HG03565 (cell line): ENCODE measurements around the gene CNTNAP1.
A peak's percentile ranks its signal among the peaks of the same experiment; 100 is the strongest.

ENCODE experiments used
- ATAC-seq: cut with Tn5 transposase; IDR thresholded peaks from one replicate; pipeline ENCODE4 v1.9.1; 2021; ENCODE audit warnings: mild to moderate bottlenecking, moderate library complexity; ENCODE audit not compliant: unreplicated experiment

CNTNAP1 gene

GRCh38 chr17:42683407-42684034, 1.2 kb downstream of the CNTNAP1 start:
- no peak for ATAC-seq

DNA sequence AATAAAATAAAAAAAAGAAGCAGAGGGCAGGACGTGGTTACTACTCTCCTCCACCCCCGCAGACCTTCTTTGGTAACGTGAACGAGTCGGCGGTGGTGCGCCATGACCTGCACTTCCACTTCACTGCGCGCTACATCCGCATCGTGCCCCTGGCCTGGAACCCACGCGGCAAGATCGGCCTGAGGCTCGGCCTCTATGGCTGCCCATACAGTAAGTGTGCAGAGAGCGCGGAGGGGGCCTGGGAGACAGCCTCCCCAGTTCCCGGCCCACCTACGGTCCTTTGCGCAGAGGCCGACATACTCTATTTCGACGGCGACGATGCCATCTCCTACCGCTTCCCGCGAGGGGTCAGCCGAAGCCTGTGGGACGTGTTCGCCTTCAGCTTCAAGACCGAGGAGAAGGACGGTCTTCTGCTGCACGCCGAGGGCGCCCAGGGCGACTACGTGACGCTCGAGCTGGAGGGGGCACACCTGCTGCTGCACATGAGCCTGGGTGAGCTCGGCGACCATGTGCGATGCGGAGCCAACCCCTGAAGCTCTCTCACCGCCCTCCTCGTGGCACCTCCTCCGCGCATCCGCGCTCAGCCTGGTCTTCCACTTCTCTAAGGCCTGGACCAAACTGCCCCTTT, 2.7 kb downstream of the CNTNAP1 start:
- no peak for ATAC-seq

DNA sequence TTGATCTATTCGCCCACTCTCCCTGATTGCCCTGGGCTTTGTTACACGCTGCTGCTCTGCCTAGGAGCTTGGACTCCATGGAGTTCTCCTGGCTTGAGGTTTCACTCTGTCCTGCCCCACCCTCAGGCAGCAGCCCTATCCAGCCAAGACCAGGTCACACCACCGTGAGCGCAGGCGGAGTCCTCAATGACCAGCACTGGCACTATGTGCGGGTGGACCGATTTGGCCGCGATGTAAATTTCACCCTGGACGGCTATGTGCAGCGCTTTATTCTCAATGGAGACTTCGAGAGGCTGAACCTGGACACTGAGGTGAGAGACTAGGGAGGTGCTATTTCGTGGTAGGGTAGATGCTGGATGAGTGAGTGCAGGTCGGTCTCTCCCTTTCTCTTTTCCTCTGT, 3.5 kb downstream of the CNTNAP1 start:
- no peak for ATAC-seq

DNA sequence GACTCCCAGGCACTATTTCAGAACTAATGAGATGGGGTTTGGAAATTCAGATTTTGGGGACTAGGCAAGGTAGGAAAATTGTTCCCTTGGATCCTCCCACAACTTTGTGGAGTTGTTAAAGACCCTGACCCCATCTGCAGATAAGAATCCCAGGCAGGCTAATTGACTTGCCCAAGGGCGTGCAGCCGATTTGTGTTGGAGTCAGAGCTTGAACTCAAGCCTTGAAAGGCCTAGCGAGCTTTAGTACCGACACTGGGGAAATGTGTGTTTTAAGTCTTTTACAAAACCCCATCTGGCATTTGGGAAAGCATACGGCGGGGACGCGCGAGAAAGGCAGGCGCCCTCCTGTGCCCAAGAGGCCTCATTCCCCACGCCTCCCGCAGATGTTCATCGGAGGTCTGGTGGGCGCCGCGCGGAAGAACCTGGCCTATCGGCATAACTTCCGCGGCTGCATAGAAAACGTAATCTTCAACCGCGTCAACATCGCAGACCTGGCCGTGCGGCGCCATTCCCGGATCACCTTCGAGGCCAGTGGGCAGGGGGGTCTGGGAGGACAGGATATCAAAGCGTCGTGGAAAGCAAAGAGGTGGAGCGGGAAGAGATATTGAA, 4.3 kb downstream of the CNTNAP1 start:
- ATAC-seq, result no peak

DNA sequence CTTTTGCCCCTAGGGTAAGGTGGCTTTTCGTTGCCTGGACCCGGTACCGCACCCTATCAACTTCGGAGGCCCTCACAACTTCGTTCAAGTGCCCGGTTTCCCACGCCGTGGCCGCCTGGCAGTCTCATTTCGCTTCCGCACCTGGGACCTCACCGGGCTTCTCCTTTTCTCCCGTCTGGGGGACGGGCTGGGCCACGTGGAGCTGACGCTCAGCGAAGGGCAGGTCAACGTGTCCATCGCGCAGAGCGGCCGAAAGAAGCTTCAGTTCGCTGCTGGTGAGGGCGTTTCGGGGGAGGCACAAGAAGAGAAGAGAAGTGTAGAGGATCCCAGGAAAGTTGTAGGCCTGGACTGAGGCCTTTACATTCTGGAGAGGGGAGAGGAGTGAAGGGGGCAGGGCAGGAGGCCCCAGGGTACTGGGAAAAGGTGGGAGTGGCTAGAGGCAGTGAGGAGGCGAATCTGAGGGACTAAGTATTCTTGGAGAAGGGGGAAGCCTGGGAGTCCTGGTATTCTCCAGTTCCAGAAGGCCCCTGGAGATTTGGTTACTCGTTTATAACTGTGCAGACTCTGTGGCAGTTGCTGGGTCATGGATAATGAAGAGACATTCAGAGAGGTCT, 5.5 kb downstream of the CNTNAP1 start:
- ATAC-seq, result no peak

- ATAC-seq, result no peak
Measured at GRCh38 chr17:42690596-42690995, 8.3 kb downstream of the CNTNAP1 start.

GRCh38 chr17:42691021-42691545, 8.8 kb downstream of the CNTNAP1 start:
- ATAC-seq, result no peak

GRCh38 chr17:42692489-42692888, 10.2 kb downstream of the CNTNAP1 start:
- no peak for ATAC-seq

DNA sequence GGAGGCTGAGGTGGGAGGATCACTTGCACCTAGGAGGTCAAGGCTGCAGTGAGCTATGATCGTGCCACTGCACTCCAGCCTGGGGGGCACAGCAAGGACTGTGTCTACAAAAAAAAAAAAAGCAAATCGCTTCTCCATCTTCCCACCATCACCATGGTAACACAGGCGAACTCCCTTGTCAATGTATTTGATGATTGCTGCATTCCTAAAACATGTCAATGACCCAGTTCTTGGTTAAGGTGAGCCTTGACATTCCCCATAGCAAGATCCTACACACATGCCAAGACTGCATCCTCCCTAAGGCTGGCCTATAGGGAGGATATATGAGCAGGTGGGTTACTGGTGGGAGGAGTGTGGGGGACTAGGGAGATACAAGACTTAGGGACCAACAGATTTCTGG, 12.2 kb downstream of the CNTNAP1 start:
- no peak for ATAC-seq

DNA sequence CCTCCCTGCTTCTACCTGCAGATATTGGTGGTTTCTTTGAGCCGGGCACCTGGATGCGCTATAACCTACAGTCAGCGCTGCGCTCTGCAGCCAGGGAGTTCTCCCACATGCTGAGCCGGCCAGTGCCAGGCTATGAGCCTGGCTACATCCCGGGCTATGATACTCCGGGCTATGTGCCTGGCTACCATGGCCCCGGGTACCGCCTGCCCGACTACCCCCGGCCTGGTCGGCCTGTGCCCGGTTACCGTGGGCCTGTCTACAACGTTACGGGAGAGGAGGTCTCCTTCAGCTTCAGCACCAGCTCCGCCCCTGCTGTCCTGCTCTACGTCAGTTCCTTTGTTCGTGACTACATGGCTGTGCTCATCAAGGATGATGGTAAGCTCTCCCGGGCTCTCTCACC, 13.2 kb downstream of the CNTNAP1 start:
- no peak for ATAC-seq

DNA sequence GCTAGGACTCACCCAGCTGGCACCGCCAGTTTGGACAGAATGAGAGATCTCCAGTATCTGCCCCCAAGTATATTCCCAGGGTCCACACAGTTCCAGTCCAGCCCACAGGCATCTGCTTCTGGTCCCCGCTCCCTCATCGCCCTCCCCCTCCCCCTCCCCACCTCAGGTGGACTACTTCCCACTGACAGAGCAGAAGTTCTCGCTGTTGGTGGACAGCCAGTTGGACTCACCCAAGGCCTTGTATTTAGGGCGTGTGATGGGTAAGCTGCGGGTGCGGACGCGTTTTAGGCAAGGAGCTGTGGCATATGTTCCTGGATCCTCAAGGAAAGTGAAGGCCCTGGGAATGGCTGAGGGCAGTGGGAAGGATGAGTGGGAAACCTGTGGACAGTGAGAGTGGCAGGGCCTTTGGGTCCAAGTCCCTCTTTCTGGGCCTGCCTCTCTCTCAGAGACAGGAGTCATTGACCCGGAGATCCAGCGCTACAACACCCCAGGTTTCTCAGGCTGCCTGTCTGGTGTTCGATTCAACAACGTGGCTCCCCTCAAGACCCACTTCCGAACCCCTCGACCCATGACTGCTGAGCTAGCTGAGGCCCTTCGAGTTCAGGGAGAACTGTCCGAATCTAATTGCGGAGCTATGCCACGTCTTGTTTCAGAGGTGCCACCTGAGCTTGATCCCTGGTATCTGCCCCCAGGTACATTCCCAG, 14.9 kb downstream of the CNTNAP1 start:
- ATAC-seq, result no peak

DNA sequence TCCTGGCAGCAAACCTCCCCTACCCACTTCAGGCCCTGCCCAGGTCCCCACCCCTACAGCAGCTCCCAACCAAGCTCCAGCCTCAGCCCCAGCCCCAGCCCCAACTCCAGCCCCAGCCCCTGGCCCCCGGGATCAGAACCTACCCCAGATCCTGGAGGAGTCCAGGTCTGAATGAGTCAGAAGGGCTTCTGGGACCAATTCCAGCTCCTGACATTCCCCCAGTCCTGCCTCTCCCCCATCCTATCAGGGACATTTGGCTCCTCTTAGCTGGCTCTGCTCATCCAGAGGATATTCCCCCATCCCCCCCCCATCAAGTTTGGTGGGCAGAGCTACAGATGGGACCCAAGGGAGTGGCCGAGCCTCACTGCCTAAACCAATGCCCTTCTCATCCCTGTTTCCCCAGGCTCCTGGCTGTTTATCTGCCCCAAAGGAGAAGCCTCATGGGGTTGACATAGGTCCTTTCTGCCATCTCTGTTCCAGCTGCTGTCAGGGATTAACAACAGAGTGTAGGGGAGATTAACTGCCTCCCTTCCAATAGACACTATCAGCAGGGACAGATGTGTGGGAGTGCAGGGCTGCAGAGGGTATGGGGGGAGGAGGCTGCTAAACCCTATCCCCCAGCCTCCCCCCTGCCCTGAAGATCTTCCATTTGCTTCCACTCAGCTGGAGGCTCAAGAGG, 16.5 kb downstream of the CNTNAP1 start:
- ATAC-seq, result no peak

DNA sequence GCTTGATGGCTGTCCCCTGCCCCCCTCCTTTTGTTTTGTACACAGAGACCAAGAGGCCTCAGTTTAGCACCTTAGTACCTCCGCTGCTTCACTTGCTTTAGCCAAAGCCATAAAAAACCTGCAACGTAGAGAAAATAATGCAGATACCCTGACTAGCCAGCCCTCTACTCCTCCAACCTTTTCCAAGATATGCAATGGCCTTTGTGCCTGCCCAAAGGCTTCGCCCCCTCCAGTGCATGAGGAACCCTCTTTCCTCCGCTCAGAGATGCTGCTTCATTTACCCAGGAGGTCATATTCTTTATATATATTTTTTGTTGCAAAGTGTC, 17.0 kb downstream of the CNTNAP1 start:
- ATAC-seq, result no peak

DNA sequence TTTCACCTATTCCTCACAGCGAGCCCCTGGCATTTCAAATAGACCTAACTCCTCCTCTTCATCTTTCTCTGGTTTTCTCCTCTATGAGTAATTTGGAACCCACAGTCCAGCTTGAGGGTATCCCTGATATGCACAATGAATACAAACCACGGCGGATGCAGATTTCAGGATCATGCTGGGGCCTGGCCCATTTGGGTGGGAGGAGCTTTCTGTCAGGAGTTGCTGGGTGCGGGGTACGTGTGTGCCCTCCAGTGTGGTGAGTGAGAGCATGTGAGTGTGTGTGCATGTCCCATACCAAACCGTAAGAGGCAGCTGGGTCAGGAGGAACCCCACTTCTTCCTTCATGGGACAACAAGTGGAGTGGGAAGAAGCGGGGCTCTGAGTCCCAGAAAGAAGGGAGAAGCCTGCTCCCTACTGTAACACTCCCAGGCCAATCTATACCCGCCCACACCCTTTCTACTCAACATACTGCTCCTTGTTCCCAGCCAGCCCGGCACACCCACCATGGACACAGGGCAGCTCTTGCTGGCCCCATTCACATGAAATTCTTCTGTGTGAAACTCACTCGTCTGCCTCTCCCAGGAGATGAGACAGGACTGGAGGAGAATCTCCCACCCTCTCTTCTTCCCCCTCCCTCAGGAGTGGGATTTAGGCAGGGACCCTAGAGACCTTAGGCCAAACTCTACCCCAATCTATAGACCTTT, 18.4 kb downstream of the CNTNAP1 start:
- ATAC-seq, result no peak

DNA sequence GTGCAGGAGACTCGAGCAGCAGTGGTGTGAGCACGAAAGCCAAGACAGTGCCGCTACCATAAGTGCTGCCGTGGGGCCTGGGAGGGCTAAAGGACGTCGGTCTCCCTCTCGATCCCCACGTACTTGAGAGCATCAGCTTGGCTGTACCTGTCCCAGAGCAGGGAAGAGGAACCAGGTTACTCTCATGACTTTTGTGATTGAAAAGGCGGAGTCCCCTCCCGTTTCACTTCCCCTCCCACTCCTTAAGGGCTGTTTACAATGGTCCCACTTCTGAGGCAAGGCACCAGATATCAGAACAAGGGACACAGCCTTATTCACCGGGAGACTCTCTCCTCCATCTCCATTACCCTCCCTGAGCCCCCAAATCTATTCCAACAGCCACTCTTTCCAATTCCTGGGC, 20.1 kb downstream of the CNTNAP1 start:
- ATAC-seq, result no peak

DNA sequence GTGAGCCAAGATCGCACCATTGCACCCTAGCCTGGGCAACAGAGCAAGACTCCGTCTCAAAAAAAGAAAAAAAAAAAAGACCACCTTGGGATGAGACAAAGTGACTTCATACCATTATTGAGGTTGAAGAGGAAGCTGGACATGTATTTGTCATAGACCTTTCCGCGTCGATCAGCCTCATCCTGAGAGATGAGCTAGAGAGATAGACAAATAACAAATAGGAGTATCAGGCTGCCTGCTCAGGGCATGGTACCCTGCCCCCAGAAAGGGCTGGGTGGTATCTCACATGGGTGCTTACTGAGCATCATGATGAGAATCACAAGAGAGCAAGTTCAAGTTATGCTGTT, 22.1 kb downstream of the CNTNAP1 start:
- ATAC-seq, result peak; percentile 17

- peak; percentile 64 for ATAC-seq
Measured at GRCh38 chr17:42704837-42705494, 22.6 kb downstream of the CNTNAP1 start.

GRCh38 chr17:42706732-42707131, 24.4 kb downstream of the CNTNAP1 start:
- no peak for ATAC-seq

DNA sequence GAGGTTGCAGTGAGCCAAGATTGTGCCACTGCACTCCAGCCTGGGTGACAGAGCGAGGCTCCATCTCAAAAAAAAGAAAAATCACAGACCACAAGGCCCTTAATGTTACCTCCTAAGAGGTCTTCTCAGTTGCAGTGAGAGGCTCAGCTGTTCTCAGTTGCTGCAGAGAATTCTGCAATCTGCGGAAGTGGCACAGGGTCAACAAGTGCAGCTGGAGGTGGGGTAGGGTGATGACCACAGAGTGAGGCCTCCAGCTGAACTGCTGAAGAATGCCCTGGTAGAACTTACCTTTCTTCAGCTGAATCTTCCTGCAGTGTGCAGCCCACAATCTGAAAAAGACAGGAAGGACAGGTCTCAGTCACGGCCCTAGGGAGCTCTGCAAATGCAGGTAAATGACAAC, 26.3 kb downstream of the CNTNAP1 start:
- no peak for ATAC-seq

DNA sequence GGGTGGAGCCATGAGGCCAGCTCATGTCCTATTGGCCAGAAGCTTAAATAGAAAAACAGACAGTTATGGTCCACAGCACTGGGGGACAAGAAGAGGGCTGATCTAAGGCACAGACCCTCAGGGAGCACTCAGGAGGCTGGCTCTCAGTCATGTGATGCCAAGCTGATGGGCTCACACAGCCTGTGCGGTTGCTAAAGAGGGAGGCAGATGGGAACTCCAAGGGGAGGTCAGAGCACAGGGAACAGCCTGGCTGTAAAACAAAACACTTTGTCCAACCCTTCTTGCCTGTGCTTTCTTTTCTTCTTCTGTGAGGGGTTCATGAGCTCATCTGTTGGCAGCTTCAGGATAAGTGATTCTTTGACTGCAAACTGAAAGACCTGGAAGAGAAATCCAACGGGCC, 27.2 kb downstream of the CNTNAP1 start:
- ATAC-seq, result no peak
